Kidney (tissue), 14 donors: ENCODE data around the gene DLGAP1. TPM values are rescaled to one million over a fixed set of nuclear protein-coding genes. Genes with fewer than 3 reads are reported as not detected.

Experiments used
- DNase-seq, 5 donors: peaks; one replicate each; pipeline ENCODE4 v3.0.0-alpha.2; 2013 to 2020
- FAIRE-seq: peaks from 2 replicates; lab custom pipeline; 2012; peaks lifted over from hg19 to GRCh38; lab: Jason Lieb, UNC
- H3K27ac ChIP-seq, 2 donors: one replicate each; pipeline ENCODE4 v1.7.0; 2013; ENCODE audit warnings: low read depth in 2 of 2, low read length in 2 of 2, inconsistent platforms in 1 of 2
- H3K27me3 ChIP-seq: one replicate; pipeline ENCODE4 v1.7.1; 2013; ENCODE audit warnings: low read length, inconsistent platforms; ENCODE audit not compliant: control insufficient read depth, insufficient read depth
- H3K36me3 ChIP-seq, 3 donors: one replicate each; pipeline versions ENCODE4 v1.7.0 to v1.7.1; 2013; ENCODE audit warnings: low read length in 3 of 3, control low read depth in 1 of 3, inconsistent platforms in 1 of 3; ENCODE audit not compliant: insufficient read depth in 3 of 3, control insufficient read depth in 2 of 3
- H3K4me1 ChIP-seq, 3 donors: one replicate each; pipeline versions ENCODE4 v1.7.0 to v1.7.1; 2013; ENCODE audit warnings: low read length in 3 of 3, inconsistent platforms in 1 of 3, low read depth in 1 of 3; ENCODE audit not compliant: control insufficient read depth in 2 of 3, insufficient read depth in 2 of 3
- H3K4me3 ChIP-seq, 3 donors: one replicate each; pipeline versions ENCODE4 v1.7.0 to v1.8.1; 2013; ENCODE audit warnings: low read length in 3 of 3, control low read depth in 1 of 3, inconsistent platforms in 1 of 3
- H3K9ac ChIP-seq, 3 donors: one replicate each; pipeline versions ENCODE4 v1.7.0 to v1.7.1; 2013; ENCODE audit warnings: low read length in 3 of 3, control low read depth in 1 of 3, inconsistent platforms in 1 of 3
- H3K9me3 ChIP-seq, 3 donors: one replicate each; pipeline versions ENCODE4 v1.7.0 to v1.7.1; 2013; ENCODE audit warnings: low read length in 3 of 3, control low read depth in 1 of 3, inconsistent platforms in 1 of 3; ENCODE audit not compliant: control insufficient read depth in 2 of 3, insufficient read depth in 1 of 3
- CTCF ChIP-seq: IDR thresholded peaks from 3 replicates; pipeline ENCODE4 v1.5.1; 2012; ENCODE audit warnings: mild to moderate bottlenecking, moderate library complexity, borderline replicate concordance; ENCODE audit not compliant: insufficient read depth; ENCODE audit errors: extremely low read depth
- intact Hi-C: fragments of 100-400 bp; cut with DNase I; formaldehyde crosslinking; loops from one replicate; pipeline ENCODE4 v1.11.1; 2022
- polyA plus RNA-seq: library from polyadenylated mRNA; stranded (reverse); fragments of 350-450 nt; fragmentation: Illumina TruSeq; extraction: RNeasy Lipid Tissue Mini Kit (QIAGEN cat#74804); gene quantifications from one replicate; pipeline ENCODE4 v1.2.3, GENCODE V29; 2014; ENCODE audit warnings: low read depth, low replicate concordance; ENCODE audit not compliant: insufficient read depth
- total RNA-seq: library from RNA; stranded (reverse); fragmentation: NEBNext Ultra II Directional; extraction: Animal tissue kit (Norgen Biotek cat#: 25700); gene quantifications from one replicate; pipeline ENCODE4 v1.2.1, GENCODE V29; 2021
- donor health status: control.
- donor health status: control.
- donor health status: control.
- donor health status: control.
- donor health status: control.
- donor health status: DM: yes; HTN: yes; CAD: no.
- donor health status: Normal renal cell carcinoma (clear cell type).

DLGAP1 gene
- total and polyA plus RNA-seq, 2 donors from 2014 or later = 1.2 to 32.8 TPM

GRCh38 chr18:3530807-3531206 lies 924.3 kb downstream of the DLGAP1 start:
- Histone ChIP-seq H3K27ac (no peak overlapping the region), H3K27me3 (no peaks in the 10 kb centered on the region), H3K36me3 (no peaks in the 10 kb centered on the region), H3K4me1 (no peaks in the 10 kb centered on the region), H3K9me3 (no peaks in the 10 kb centered on the region), H3K9ac (no peak overlapping the region), H3K4me3 (no peak overlapping the region)
- no peak for TF ChIP-seq CTCF
- intact Hi-C loops = no loop called here
- FAIRE-seq (no peak), DNase-seq (no peak)

GRCh38 chr18:3529601-3530000 lies 925.5 kb downstream of the DLGAP1 start:
- FAIRE-seq (no peak), DNase-seq (no peak)
- Histone ChIP-seq H3K4me1 (no peaks in the 10 kb centered on the region), H3K27ac (no peak overlapping the region), H3K9ac (no peak overlapping the region), H3K36me3 (no peaks in the 10 kb centered on the region), H3K4me3 (no peak overlapping the region), H3K27me3 (no peaks in the 10 kb centered on the region), H3K9me3 (no peaks in the 10 kb centered on the region)
- intact Hi-C loops = no loop called here
- TF ChIP-seq CTCF = no peak

- no peak for DNase-seq
- TF ChIP-seq CTCF = no peak
- Histone ChIP-seq H3K27ac (no peak overlapping the region), H3K9me3 (no peaks in the 10 kb centered on the region), H3K4me3 (no peak overlapping the region), H3K9ac (no peak overlapping the region), H3K36me3 (no peaks in the 10 kb centered on the region), H3K27me3 (no peaks in the 10 kb centered on the region), H3K4me1 (no peaks in the 10 kb centered on the region)
- FAIRE-seq = no peak
- intact Hi-C loops = no loop called here
Measured at GRCh38 chr18:3529077-3529476, 926.0 kb downstream of the DLGAP1 start.

GRCh38 chr18:3528231-3528630 lies 926.9 kb downstream of the DLGAP1 start:
- FAIRE-seq = no peak
- Histone ChIP-seq H3K4me1 (no peaks in the 10 kb centered on the region), H3K36me3 (no peaks in the 10 kb centered on the region), H3K4me3 (no peak overlapping the region), H3K27ac (no peak overlapping the region), H3K27me3 (no peaks in the 10 kb centered on the region), H3K9ac (no peak overlapping the region), H3K9me3 (no peaks in the 10 kb centered on the region)
- no peak for TF ChIP-seq CTCF
- intact Hi-C loops = no loop called here
- DNase-seq = no peak
